Upper lobe of left lung (tissue), 4 donors: ENCODE measurements around the gene GPR45.

Experiments used
- EP300 ChIP-seq, 4 donors: sonication (generic); formaldehyde crosslinking; IDR thresholded peaks; one replicate each; pipeline ENCODE4 v1.5.1; 2017; ENCODE audit warnings: antibody characterized with exemption in 4 of 4, control low read depth in 2 of 4
- POLR2A ChIP-seq, 4 donors: fragments of 450-650 bp; IDR thresholded peaks; one replicate each; pipeline ENCODE4 v1.5.1; 2016 to 2017; ENCODE audit warnings: antibody characterized with exemption in 4 of 4, mild to moderate bottlenecking in 2 of 4
- POLR2AphosphoS5 ChIP-seq, 2 donors: sonication (generic); formaldehyde crosslinking; IDR thresholded peaks; one replicate each; pipeline ENCODE4 v1.5.1; 2017; ENCODE audit warnings: antibody characterized with exemption in 2 of 2
- TF ChIP-seq, protein P1 (sequence below), 6 experiments: fragments of 450-650 bp in 4 of 6; fragments of 200-600 bp in 2 of 6; sonication (generic) in 2 of 6; IDR thresholded peaks; one replicate each; pipeline ENCODE4 v1.5.1; 2016 to 2019; ENCODE audit warnings: antibody characterized with exemption in 6 of 6

DNA sequence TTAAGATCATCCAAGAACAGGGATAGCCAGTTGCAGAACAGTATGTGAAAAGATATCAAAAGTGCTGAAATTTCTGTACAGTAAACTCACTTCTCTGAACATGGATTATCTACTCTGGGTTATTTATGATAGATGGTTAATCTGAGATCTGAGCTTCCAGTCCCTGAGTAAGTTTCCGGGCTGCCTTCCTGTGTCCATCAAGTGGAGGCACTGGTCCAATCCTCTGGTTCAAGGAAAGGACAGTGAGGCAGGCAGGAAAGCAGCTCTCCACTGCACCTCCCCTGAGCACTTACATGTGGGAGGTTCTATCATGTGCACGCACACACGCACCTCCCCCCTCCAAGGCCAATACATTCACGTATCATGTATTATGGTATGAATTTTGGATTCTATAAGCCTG is 32.5 kb downstream of the GPR45 start:
- no peak for TF ChIP-seq POLR2AphosphoS5 (IDR thresholded peaks at IDR 0.05)
- TF ChIP-seq, protein P1, sequence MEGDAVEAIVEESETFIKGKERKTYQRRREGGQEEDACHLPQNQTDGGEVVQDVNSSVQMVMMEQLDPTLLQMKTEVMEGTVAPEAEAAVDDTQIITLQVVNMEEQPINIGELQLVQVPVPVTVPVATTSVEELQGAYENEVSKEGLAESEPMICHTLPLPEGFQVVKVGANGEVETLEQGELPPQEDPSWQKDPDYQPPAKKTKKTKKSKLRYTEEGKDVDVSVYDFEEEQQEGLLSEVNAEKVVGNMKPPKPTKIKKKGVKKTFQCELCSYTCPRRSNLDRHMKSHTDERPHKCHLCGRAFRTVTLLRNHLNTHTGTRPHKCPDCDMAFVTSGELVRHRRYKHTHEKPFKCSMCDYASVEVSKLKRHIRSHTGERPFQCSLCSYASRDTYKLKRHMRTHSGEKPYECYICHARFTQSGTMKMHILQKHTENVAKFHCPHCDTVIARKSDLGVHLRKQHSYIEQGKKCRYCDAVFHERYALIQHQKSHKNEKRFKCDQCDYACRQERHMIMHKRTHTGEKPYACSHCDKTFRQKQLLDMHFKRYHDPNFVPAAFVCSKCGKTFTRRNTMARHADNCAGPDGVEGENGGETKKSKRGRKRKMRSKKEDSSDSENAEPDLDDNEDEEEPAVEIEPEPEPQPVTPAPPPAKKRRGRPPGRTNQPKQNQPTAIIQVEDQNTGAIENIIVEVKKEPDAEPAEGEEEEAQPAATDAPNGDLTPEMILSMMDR (IDR thresholded peaks at IDR 0.05), result no peak
- TF ChIP-seq POLR2A (IDR thresholded peaks at IDR 0.05), result no peak
- no peak for TF ChIP-seq EP300 (IDR thresholded peaks at IDR 0.05)
